PC-9 (cell line): ENCODE results near the gene DBP.

Experiments
- EZH2 ChIP-seq: fragments of 200-600 bp; sonication (generic); IDR thresholded peaks from 2 replicates; pipeline ENCODE4 v1.8.0; 2017; ENCODE audit warnings: antibody characterized with exemption, low read depth
- TF ChIP-seq, protein P1 (sequence below): fragments of 200-600 bp; sonication (generic); conservative IDR thresholded peaks from 2 replicates; pipeline ENCODE4 v1.6.1; 2017; ENCODE audit warnings: mixed run types, antibody characterized with exemption, mild to moderate bottlenecking, moderate library complexity

DNA sequence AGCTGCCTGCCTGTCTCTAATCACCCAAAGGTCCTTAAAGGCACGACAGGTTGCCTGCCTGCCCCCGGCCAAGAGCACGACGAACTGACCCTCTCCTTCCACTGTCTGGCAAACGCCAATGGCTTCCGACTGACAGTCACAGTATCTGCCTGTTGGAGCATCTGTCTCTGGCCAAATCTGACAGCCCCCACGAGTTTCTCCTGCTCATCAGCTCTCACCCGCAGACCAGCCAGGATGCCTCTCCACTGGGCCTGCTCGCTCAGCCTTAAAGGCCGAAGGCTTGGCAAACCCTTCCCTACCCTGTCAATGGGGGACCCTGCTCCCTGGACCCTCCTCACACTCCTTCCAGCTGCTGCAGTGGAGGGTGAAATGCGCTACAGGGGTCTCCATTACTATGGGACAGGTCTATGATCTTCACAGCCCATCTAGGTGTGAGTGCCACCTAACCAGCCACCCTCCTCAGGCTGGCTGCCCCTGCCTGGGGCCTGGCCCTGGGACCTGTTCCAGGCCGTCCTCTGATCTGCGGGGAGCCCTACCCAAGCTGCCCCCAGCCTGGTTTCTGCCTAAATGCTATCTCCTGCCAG is 23.2 kb downstream of the DBP start:
- TF ChIP-seq, protein P1, sequence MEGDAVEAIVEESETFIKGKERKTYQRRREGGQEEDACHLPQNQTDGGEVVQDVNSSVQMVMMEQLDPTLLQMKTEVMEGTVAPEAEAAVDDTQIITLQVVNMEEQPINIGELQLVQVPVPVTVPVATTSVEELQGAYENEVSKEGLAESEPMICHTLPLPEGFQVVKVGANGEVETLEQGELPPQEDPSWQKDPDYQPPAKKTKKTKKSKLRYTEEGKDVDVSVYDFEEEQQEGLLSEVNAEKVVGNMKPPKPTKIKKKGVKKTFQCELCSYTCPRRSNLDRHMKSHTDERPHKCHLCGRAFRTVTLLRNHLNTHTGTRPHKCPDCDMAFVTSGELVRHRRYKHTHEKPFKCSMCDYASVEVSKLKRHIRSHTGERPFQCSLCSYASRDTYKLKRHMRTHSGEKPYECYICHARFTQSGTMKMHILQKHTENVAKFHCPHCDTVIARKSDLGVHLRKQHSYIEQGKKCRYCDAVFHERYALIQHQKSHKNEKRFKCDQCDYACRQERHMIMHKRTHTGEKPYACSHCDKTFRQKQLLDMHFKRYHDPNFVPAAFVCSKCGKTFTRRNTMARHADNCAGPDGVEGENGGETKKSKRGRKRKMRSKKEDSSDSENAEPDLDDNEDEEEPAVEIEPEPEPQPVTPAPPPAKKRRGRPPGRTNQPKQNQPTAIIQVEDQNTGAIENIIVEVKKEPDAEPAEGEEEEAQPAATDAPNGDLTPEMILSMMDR = no peak
- no peak for TF ChIP-seq EZH2
